HepG2 (cell line): ENCODE data around the gene MIF. TPM values are rescaled to one million over a fixed set of nuclear protein-coding genes. Genes with fewer than 3 reads are reported as not detected.

Source experiments
- polyA plus RNA-seq, 8 experiments: library from polyadenylated mRNA; depleted of rRNA in 3 of 8; stranded (reverse) in 7 of 8; unstranded in 1 of 8; fragments of >200 nt; fragmentation: Illumina TruSeq in 4 of 8; extraction: Trizol in 4 of 8; gene quantifications; 2 replicates each; pipeline versions ENCODE4 v1.2.1 to v1.2.3, GENCODE V29; 2011 to 2016; ENCODE audit warnings: low read depth in 4 of 8, missing spikeins in 1 of 8, mixed read lengths in 1 of 8; ENCODE audit not compliant: insufficient read depth in 1 of 8
- small RNA-seq, 3 experiments: library from RNA; depleted of rRNA; stranded (forward); fragments of <200 nt; gene quantifications; one replicate each; pipeline ENCODE3, GENCODE V24; 2012; ENCODE audit warnings: low read depth in 2 of 3, low replicate concordance in 1 of 3; ENCODE audit not compliant: insufficient read length in 3 of 3, insufficient read depth in 2 of 3
- total RNA-seq, 5 experiments: library from RNA; depleted of rRNA; stranded (reverse); fragments of >200 nt; fragmentation: Illumina TruSeq; extraction: Trizol; gene quantifications; 2 replicates each; pipeline ENCODE4 v1.2.3, GENCODE V29; 2016; ENCODE audit warnings: low read depth in 1 of 5

MIF gene
- total and polyA plus RNA-seq, 2 of the 13 experiments (the other 11 are each of a cell fraction or from before 2014, with no cell fraction given) = 634 to 675 TPM

Small RNA genes lying within 50 kb of the gene (small RNA-seq; reads per million reads assigned to genes)
- 0 reads per million in 3 experiments for gene RN7SL268P

Other genes starting within 250 kb of the MIF start
- not detected in 2 replicates for gene RGL4, start 203.4 kb upstream of the MIF start, total RNA-seq (2016; rRNA removed; fragmentation: Illumina TruSeq; extraction: Trizol)
- gene RGL4, start 203.4 kb upstream of the MIF start, polyA plus RNA-seq (2011; rRNA removed) = not detected in 2 replicates
- 3.6 and 4.0 TPM in 2 replicates for gene ZNF70, start 143.3 kb upstream of the MIF start, total RNA-seq (2016; rRNA removed; fragmentation: Illumina TruSeq; extraction: Trizol)
- gene ZNF70, start 143.3 kb upstream of the MIF start, polyA plus RNA-seq (2011; rRNA removed) = 0.62 and 0.93 TPM in 2 replicates
- not detected in 2 replicates for gene VPREB3, start 140.0 kb upstream of the MIF start, total RNA-seq (2016; rRNA removed; fragmentation: Illumina TruSeq; extraction: Trizol)
- gene VPREB3, start 140.0 kb upstream of the MIF start, polyA plus RNA-seq (2011; rRNA removed) = 0.22 and 0.35 TPM in 2 replicates
- not detected in 2 replicates for gene C22orf15, start 131.4 kb upstream of the MIF start, total RNA-seq (2016; rRNA removed; fragmentation: Illumina TruSeq; extraction: Trizol)
- gene C22orf15, start 131.4 kb upstream of the MIF start, polyA plus RNA-seq (2011; rRNA removed) = 0.07 TPM in 1 of 2 replicates, not detected in the other
- 59.1 and 62.8 TPM in 2 replicates for gene CHCHD10, start 126.4 kb upstream of the MIF start, total RNA-seq (2016; rRNA removed; fragmentation: Illumina TruSeq; extraction: Trizol)
- 37.0 and 60.2 TPM in 2 replicates for gene CHCHD10, start 126.4 kb upstream of the MIF start, polyA plus RNA-seq (2011; rRNA removed)
- 2.7 and 8.9 TPM in 2 replicates for gene MMP11, start 121.5 kb upstream of the MIF start, total RNA-seq (2016; rRNA removed; fragmentation: Illumina TruSeq; extraction: Trizol)
- 28.6 and 88.6 TPM in 2 replicates for gene MMP11, start 121.5 kb upstream of the MIF start, polyA plus RNA-seq (2011; rRNA removed)
- gene SMARCB1, start 107.4 kb upstream of the MIF start, total RNA-seq (2016; rRNA removed; fragmentation: Illumina TruSeq; extraction: Trizol) = 74.0 and 75.8 TPM in 2 replicates
- 150 and 166 TPM in 2 replicates for gene SMARCB1, start 107.4 kb upstream of the MIF start, polyA plus RNA-seq (2011; rRNA removed)
- not detected in 2 replicates for gene DERL3, start 55.4 kb upstream of the MIF start, total RNA-seq (2016; rRNA removed; fragmentation: Illumina TruSeq; extraction: Trizol)
- gene DERL3, start 55.4 kb upstream of the MIF start, polyA plus RNA-seq (2011; rRNA removed) = not detected in 2 replicates
- 8.9 and 15.2 TPM in 2 replicates for gene SLC2A11, start 36.5 kb upstream of the MIF start, total RNA-seq (2016; rRNA removed; fragmentation: Illumina TruSeq; extraction: Trizol)
- gene SLC2A11, start 36.5 kb upstream of the MIF start, polyA plus RNA-seq (2011; rRNA removed) = 15.4 and 18.6 TPM in 2 replicates
- 0.53 and 1.5 TPM in 2 replicates for gene GSTT2B, start 66.8 kb downstream of the MIF start, total RNA-seq (2016; rRNA removed; fragmentation: Illumina TruSeq; extraction: Trizol)
- gene GSTT2B, start 66.8 kb downstream of the MIF start, polyA plus RNA-seq (2011; rRNA removed) = 3.6 and 3.9 TPM in 2 replicates
- 0.31 TPM in 1 of 2 replicates, not detected in the other for gene DDTL, start 72.5 kb downstream of the MIF start, total RNA-seq (2016; rRNA removed; fragmentation: Illumina TruSeq; extraction: Trizol)
- 0.07 TPM in 1 of 2 replicates, not detected in the other for gene DDTL, start 72.5 kb downstream of the MIF start, polyA plus RNA-seq (2011; rRNA removed)
- 120 and 143 TPM in 2 replicates for gene DDT, start 80.1 kb downstream of the MIF start, total RNA-seq (2016; rRNA removed; fragmentation: Illumina TruSeq; extraction: Trizol)
- 159 and 181 TPM in 2 replicates for gene DDT, start 80.1 kb downstream of the MIF start, polyA plus RNA-seq (2011; rRNA removed)
- gene GSTT2, start 85.8 kb downstream of the MIF start, total RNA-seq (2016; rRNA removed; fragmentation: Illumina TruSeq; extraction: Trizol) = not detected in 2 replicates
- not detected in 2 replicates for gene GSTT2, start 85.8 kb downstream of the MIF start, polyA plus RNA-seq (2011; rRNA removed)
- 0.18 and 0.62 TPM in 2 replicates for gene GSTT4, start 111.1 kb downstream of the MIF start, total RNA-seq (2016; rRNA removed; fragmentation: Illumina TruSeq; extraction: Trizol)
- gene GSTT4, start 111.1 kb downstream of the MIF start, polyA plus RNA-seq (2011; rRNA removed) = 0.59 and 0.63 TPM in 2 replicates
- gene CABIN1, start 116.9 kb downstream of the MIF start, total RNA-seq (2016; rRNA removed; fragmentation: Illumina TruSeq; extraction: Trizol) = 51.3 and 61.3 TPM in 2 replicates
- 10.2 and 12.0 TPM in 2 replicates for gene CABIN1, start 116.9 kb downstream of the MIF start, polyA plus RNA-seq (2011; rRNA removed)